Ovary (tissue), 9 donors: Measurements from ENCODE around the gene UBXN1. TPM values are rescaled to one million over a fixed set of nuclear protein-coding genes. Genes with fewer than 3 reads are reported as not detected.

Source experiments
- DNase-seq, 5 donors: peaks; one replicate each; pipeline ENCODE4 v3.0.0-alpha.2; 2019 to 2020
- H3K27ac ChIP-seq, 2 donors: fragments of 200-600 bp; one replicate each; pipeline versions ENCODE4 v1.5.1 to v1.8.0; 2019 to 2022
- H3K27me3 ChIP-seq: fragments of 200-600 bp; one replicate; pipeline ENCODE4 v1.8.0; 2022
- H3K36me3 ChIP-seq: fragments of 200-600 bp; sonication (generic); one replicate; pipeline ENCODE4 v1.5.1; 2019
- H3K4me1 ChIP-seq: one replicate; pipeline ENCODE4 v1.8.1; 2013; ENCODE audit warnings: mild to moderate bottlenecking, moderate library complexity; ENCODE audit not compliant: insufficient read depth
- H3K4me3 ChIP-seq: fragments of 200-600 bp; sonication (generic); one replicate; pipeline ENCODE4 v1.5.1; 2017
- H3K9me3 ChIP-seq, 2 donors: fragments of 200-600 bp in 1 of 2; sonication (generic) in 1 of 2; one replicate each; pipeline versions ENCODE4 v1.5.1 to v1.8.1; 2013 to 2019; ENCODE audit warnings: mild to moderate bottlenecking in 1 of 2, moderate library complexity in 1 of 2
- CTCF ChIP-seq, 3 donors: fragments of 450-650 bp in 2 of 3; fragments of 200-600 bp in 1 of 3; IDR thresholded peaks; one replicate each; pipeline versions ENCODE4 v1.5.1 to v1.8.0; 2016 to 2022; ENCODE audit warnings: antibody characterized with exemption in 3 of 3, mild to moderate bottlenecking in 1 of 3
- EP300 ChIP-seq: sonication (generic); formaldehyde crosslinking; IDR thresholded peaks from one replicate; pipeline ENCODE4 v1.6.1; 2017; ENCODE audit warnings: antibody characterized with exemption
- POLR2A ChIP-seq: fragments of 450-650 bp; IDR thresholded peaks from one replicate; pipeline ENCODE4 v1.6.1; 2017; ENCODE audit warnings: antibody characterized with exemption, mild to moderate bottlenecking, moderate library complexity
- WGBS, 3 donors: extraction: QIAGEN DNeasy Blood & Tissue Kit in 1 of 3; methylation state at CpG; one replicate each; pipeline versions ENCODE4 v1.1.5 to v1.1.7; 2013 to 2017; 5-methylcytosine and 5-hydroxymethylcytosine counted together
- intact Hi-C, 4 donors: fragments of 100-400 bp; cut with DNase I; formaldehyde crosslinking; loops; one replicate each; pipeline versions ENCODE4 v1.11.0 to v1.15.1; 2022 to 2023
- polyA plus RNA-seq, 2 donors: library from polyadenylated mRNA; stranded (reverse); fragments of 200-250 nt in 1 of 2; fragments of 350-450 nt in 1 of 2; fragmentation: Illumina TruSeq in 1 of 2; extraction: RNeasy Lipid Tissue Mini Kit (QIAGEN cat#74804) in 1 of 2; gene quantifications; one replicate each; pipeline ENCODE4 v1.2.3, GENCODE V29; 2013 to 2014
- total RNA-seq, 7 donors: library from RNA; depleted of rRNA in 2 of 7; stranded (reverse); fragments of >200 nt in 2 of 7; fragmentation: NEBNext Ultra II Directional in 3 of 7; extraction: Animal tissue kit (Norgen Biotek cat#: 25700) in 3 of 7; gene quantifications; one replicate each; pipeline versions ENCODE4 v1.1.0 to v1.2.4, GENCODE V29; 2016 to 2023
- donor health status: DM: no; HTN: no; CAD: no; lungs with moderate emphysema.
- donor health status: DM: no; HTN: no; CAD: no.
- donor health status: Bipolar disorder and iron deficiency.
- donor health status: DM: yes; HTN: yes; CAD: no.
- donor health status: DM: no; HTN: no; CAD: no.
- donor health status: DM: yes; HTN: yes; CAD: no.

UBXN1 gene
- total and polyA plus RNA-seq, 9 donors, result 97.6 to 284 (median 170) TPM

DNA sequence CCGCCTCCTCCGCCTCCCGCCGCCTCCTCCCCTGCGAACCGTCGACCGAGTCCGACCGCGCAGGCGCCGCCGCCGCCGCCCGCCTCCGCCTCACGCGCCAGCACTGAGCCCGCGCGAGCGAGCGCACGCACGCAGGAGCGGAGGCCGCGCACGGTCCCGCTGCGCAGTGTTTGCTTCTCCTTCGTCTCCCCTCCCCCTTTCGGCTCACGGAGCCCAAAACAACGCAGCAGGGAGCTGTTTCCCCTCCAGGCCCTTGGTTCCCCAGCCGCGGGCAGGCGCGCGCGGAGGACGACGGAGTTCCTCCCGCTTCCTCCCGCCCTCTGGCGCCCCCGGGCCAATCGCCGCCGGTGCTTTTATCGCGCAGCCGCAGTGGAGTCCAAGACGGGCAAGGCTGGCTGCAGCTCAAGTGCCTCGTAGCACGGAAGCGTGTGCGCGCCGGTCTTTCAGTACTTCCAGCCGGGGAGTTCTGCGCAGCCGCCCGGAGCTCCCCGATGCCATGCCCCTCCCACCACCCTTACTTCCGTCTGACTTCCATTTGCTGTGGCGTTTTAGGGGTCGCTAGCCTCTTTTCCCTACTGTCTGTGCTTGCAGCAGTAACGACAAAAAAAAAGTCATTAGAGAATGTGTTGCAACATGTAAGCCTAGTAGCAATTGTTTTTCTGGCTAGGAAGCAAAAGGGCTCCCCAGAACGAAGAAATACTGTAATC is 48.4 kb upstream of the UBXN1 start, which contains the start of gene HNRNPUL2:
HNRNPUL2 (minus strand) TSS at position 293 of the 707 bp plus-strand sequence. CDS start 301 bp downstream, outside the sequence.
- Histone ChIP-seq H3K27me3 (no peaks in the 10 kb centered on the region), H3K36me3 (no peaks in the 10 kb centered on the region), H3K4me3 (peak within 1 kb of the TSS; percentile 91), H3K9me3 (no peaks in the 10 kb centered on the region), H3K4me1 (peaks cover 3% of the 10 kb centered on the region), H3K27ac (peak within 1 kb of the TSS; percentile 50 to 89)
- 0 to 1% (median 0%) methylated on average over 69 to 72 of the region's 72 CpGs for WGBS, 3 donors
- intact Hi-C loops, result loop anchor here in 3 of 4 donors (5.0 kb wide), 3 partner anchors 50 to 115 kb away; partner anchors contain the start of genes LBHD1 (in 1 of the 3), UBXN1 (in 1 of the 3) and UQCC3 (in 1 of the 3)
- DNase-seq, result peak; percentile 98 to 99 (median 98)
- peak; percentile 82 for TF ChIP-seq POLR2A
- TF ChIP-seq EP300, result no peak
- peak in 1 of 3 donors; percentile 7 for TF ChIP-seq CTCF (IDR thresholded peaks at IDR 0.05)

DNA sequence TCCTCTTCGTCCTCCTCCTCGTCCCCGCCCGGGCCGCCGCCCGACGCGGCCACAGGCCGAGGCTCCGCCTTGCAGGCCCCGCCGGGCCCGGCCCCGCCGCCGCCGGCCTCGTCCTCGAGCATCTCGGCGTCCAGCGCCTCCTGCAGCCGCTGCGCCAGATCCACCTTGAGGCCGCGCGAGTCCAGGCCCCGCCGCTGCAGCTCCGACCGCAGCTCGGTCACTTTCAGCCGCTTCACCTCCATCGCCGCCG is 48.0 kb upstream of the UBXN1 start:
- no peak for DNase-seq
- intact Hi-C loops, result loop anchor here in 3 of 4 donors (5.0 kb wide), 3 partner anchors 50 to 115 kb away; partner anchors contain the start of genes LBHD1 (in 1 of the 3), UBXN1 (in 1 of the 3) and UQCC3 (in 1 of the 3)
- Histone ChIP-seq H3K27ac (peak overlapping the region; percentile 50 to 89), H3K36me3 (no peaks in the 10 kb centered on the region), H3K27me3 (no peaks in the 10 kb centered on the region), H3K4me3 (peak overlapping the region; percentile 91), H3K4me1 (peaks cover 3% of the 10 kb centered on the region), H3K9me3 (no peaks in the 10 kb centered on the region)
- 0 to 1% (median 1%) methylated on average over 15 to 37 of the region's 37 CpGs for WGBS, 3 donors
- no peak for TF ChIP-seq EP300
- no peak for TF ChIP-seq CTCF (IDR thresholded peaks at IDR 0.05)
- no peak for TF ChIP-seq POLR2A

DNA sequence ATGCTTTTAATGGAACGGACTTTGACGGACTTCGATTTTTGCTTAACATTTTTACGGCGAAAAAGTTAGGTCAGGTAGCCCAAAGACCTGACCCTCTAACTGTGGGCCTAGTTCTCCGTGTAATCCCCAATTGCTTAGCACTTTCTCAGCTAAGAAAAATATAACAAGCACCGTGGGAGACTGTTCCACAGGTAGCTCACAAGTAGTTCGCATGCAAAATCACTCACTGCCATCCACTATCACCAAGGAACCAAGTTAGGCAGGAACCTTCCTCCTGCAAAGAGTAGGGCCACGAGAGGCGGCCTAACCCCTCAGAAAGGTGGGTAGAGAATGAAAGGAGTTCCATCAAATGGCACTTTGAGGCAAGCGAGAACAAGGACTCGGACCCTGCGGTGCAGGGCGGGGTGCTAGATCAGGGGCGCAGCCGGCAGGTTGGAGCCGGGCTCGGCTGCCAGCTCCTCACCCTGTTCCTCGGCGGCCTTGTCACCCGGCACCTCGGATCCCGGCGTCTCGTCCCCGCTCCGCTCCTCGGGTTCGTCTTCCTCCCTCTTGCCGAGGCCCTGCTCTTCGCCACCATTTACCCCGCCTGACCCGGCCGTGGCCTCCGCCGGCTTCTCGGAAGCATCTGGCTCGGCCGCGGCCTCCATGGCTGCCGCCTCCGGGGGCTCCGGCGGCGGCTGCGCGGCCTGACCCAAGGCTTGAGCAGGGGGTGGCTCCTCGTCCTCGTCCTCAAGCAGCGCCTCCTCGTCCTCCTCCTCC is 47.5 kb upstream of the UBXN1 start:
- DNase-seq, result peak in 1 of 5 donors; percentile 28
- Histone ChIP-seq H3K36me3 (no peaks in the 10 kb centered on the region), H3K27ac (peak overlapping the region; percentile 50 to 89), H3K4me1 (peaks cover 3% of the 10 kb centered on the region), H3K9me3 (no peaks in the 10 kb centered on the region), H3K4me3 (peak overlapping the region; percentile 91), H3K27me3 (no peaks in the 10 kb centered on the region)
- intact Hi-C loops, result loop anchor here in 3 of 4 donors (5.0 kb wide), 3 partner anchors 49 to 116 kb away; partner anchors contain the start of genes LBHD1 (in 1 of the 3), UBXN1 (in 1 of the 3) and UQCC3 (in 1 of the 3)
- peak in 1 of 3 donors; percentile 6 for TF ChIP-seq CTCF (IDR thresholded peaks at IDR 0.05)
- TF ChIP-seq EP300, result no peak
- 0% methylated on average over 51 of the region's 51 CpGs for WGBS, 3 donors

GRCh38 chr11:62725646-62726045 is 46.8 kb upstream of the UBXN1 start:
- peaks cover 3% of the 10 kb centered on the region for H3K4me1 ChIP-seq
- H3K9me3 ChIP-seq, result no peaks in the 10 kb centered on the region
- H3K4me3 ChIP-seq, result peak overlapping the region; percentile 91
- TF ChIP-seq POLR2A, result no peak
- no peak for TF ChIP-seq EP300
- no peak for TF ChIP-seq CTCF (IDR thresholded peaks at IDR 0.05)
- no peak overlapping the region for H3K27ac ChIP-seq
- H3K36me3 ChIP-seq, result no peaks in the 10 kb centered on the region
- H3K27me3 ChIP-seq, result no peaks in the 10 kb centered on the region
- intact Hi-C loops, result loop anchor here in 3 of 4 donors (5.0 kb wide), 3 partner anchors 48 to 117 kb away; partner anchors contain the start of genes LBHD1 (in 1 of the 3), UBXN1 (in 1 of the 3) and UQCC3 (in 1 of the 3)
- no peak for DNase-seq
- WGBS, 3 donors, result 0 to 1% (median 1%) methylated on average over 7 of the region's 7 CpGs
